ENCODE measurements around the gene PRKCA.

DNA sequence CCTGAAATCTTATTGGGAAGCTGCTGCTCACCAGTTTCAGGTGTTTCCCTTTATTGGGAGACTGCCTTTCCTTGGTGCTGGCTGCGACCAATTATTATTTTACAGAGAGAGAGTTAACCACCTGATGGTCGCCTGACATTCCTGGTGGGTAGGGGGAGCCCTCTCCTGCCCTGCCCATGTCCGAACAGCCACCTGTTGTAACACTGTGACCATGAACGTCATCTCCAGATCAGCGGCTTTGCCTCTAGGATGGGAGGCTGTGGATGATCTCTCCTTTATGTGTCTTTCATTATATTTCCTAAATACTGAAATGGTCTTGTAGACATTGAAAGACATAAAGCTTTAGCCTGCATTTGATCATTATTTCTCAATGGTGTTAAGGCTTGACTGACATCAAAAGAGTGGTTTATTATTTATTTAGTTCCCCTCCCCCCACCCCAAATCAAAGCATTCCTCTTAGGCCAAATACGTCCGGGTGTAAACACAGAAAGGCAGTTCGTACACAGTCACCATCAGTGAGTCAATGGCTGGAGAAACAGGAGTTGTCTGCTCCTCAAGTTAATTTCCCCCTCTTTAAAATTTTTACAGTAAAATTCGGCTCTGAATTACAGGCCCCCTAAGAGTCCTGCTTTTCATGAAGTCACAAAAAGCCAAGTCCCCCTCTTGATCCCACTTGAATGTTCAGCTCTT, 474.7 kb downstream of the PRKCA start:
- no peak for TF ChIP-seq POLR2AphosphoS5 (IDR thresholded peaks at IDR 0.05; ENCODE audit: insufficient read depth in 1 of 2, low read depth in 1 of 2)
- TF ChIP-seq POLR2A (IDR thresholded peaks at IDR 0.05): no peak

Data from vagina (tissue), 2 donors.